ENCODE measurements around the gene TEC.

The TEC gene

GRCh38 chr4:48122756-48123155 is 146.9 kb downstream of the TEC start:
- no peak overlapping the region for H3K23ac ChIP-seq (ENCODE audit: low read depth, low read length, poor library complexity)
- no peaks in the 10 kb centered on the region for H3K36me3 ChIP-seq (replicated peaks in 1 of 2; ENCODE audit: control insufficient read depth in 2 of 2, insufficient read depth in 2 of 2, low read length in 2 of 2)
- H3K18ac ChIP-seq (ENCODE audit: low read length), result no peak overlapping the region
- no peak overlapping the region for H3K4me2 ChIP-seq (ENCODE audit: insufficient read depth, low read length, poor library complexity, severe bottlenecking)
- no peak overlapping the region for H3K9ac ChIP-seq (ENCODE audit: low read depth, low read length, poor library complexity)
- H3K4me3 ChIP-seq (ENCODE audit: low read length in 2 of 2), result no peak overlapping the region
- H2AK5ac ChIP-seq (ENCODE audit: low read depth, low read length), result no peak overlapping the region
- WGBS, 2 donors (ENCODE audit: extremely low coverage in 2 of 2, insufficient read length in 2 of 2, insufficient replicate concordance in 1 of 2), result no CpG with 5 or more reads among the region's 1 CpG
- H2BK15ac ChIP-seq (ENCODE audit: low read length), result no peak overlapping the region
- no peak overlapping the region for H4K91ac ChIP-seq (ENCODE audit: low read depth, low read length, poor library complexity)
- no peak overlapping the region for H3K27ac ChIP-seq (replicated peaks; ENCODE audit: low read length)
- no peak overlapping the region for H4K8ac ChIP-seq (ENCODE audit: low read depth, low read length)
- H3K4me1 ChIP-seq (ENCODE audit: control insufficient read depth in 2 of 2, insufficient read depth in 1 of 2, low read depth in 1 of 2, low read length in 2 of 2), result peaks cover 0 to 5% of the 10 kb centered on the region in 2 donors
- H3K14ac ChIP-seq (ENCODE audit: low read length), result no peak overlapping the region
- no peak overlapping the region for H2BK5ac ChIP-seq (ENCODE audit: low read length)
- no peak overlapping the region for H2BK120ac ChIP-seq (ENCODE audit: low read depth, low read length)
- no peaks in the 10 kb centered on the region for H3K27me3 ChIP-seq (ENCODE audit: control insufficient read depth in 3 of 3, insufficient read depth in 3 of 3, low read depth in 1 of 3, low read length in 3 of 3)
- H2BK12ac ChIP-seq (ENCODE audit: low read length), result no peak overlapping the region
- no peak overlapping the region for H2AFZ ChIP-seq (ENCODE audit: low read length)
- no peaks in the 10 kb centered on the region for H3K9me3 ChIP-seq (replicated peaks in 1 of 2; ENCODE audit: control insufficient read depth in 2 of 2, insufficient read depth in 1 of 2, low read depth in 1 of 2, low read length in 2 of 2)
- H3K4ac ChIP-seq (ENCODE audit: low read length), result no peak overlapping the region
- DNase-seq (ENCODE audit: low spot score), result no peak
- H3K79me1 ChIP-seq (ENCODE audit: low read depth, low read length), result no peaks in the 10 kb centered on the region

- WGBS, 2 donors (ENCODE audit: extremely low coverage in 2 of 2, insufficient read length in 2 of 2, insufficient replicate concordance in 1 of 2), result no CpG with 5 or more reads among the region's 2 CpGs
- no peak overlapping the region for H3K23ac ChIP-seq (ENCODE audit: low read depth, low read length, poor library complexity)
- no peaks in the 10 kb centered on the region for H3K79me1 ChIP-seq (ENCODE audit: low read depth, low read length)
These were observed 148.5 kb downstream of the TEC start for GRCh38 chr4:48121180-48121579.

DNA sequence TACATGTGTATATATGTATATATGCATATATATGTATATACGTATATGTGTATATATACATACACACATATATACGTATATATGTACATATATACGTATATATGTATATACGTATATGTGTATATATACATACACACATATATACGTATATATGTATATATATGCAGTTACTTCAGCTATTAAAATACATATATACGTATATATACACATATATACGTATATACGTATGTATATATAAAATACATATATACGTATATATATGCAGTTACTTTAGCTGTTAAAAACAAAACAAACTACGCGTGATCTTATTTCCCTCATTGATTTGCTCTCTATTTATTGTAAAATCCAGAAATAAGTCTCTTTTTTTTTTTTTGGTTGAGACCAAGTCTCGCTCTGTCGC is 149.5 kb downstream of the TEC start:
- no peak overlapping the region for H3K27ac ChIP-seq (replicated peaks; ENCODE audit: low read length)
- H4K8ac ChIP-seq (ENCODE audit: low read depth, low read length), result no peak overlapping the region
- H2BK120ac ChIP-seq (ENCODE audit: low read depth, low read length), result no peak overlapping the region
- DNase-seq (ENCODE audit: low spot score), result no peak
- no peaks in the 10 kb centered on the region for H3K36me3 ChIP-seq (replicated peaks in 1 of 2; ENCODE audit: control insufficient read depth in 2 of 2, insufficient read depth in 2 of 2, low read length in 2 of 2)
- no peak overlapping the region for H3K18ac ChIP-seq (ENCODE audit: low read length)
- H3K23ac ChIP-seq (ENCODE audit: low read depth, low read length, poor library complexity), result no peak overlapping the region
- H3K9me3 ChIP-seq (replicated peaks in 1 of 2; ENCODE audit: control insufficient read depth in 2 of 2, insufficient read depth in 1 of 2, low read depth in 1 of 2, low read length in 2 of 2), result no peaks in the 10 kb centered on the region
- H3K79me1 ChIP-seq (ENCODE audit: low read depth, low read length), result no peaks in the 10 kb centered on the region
- H4K91ac ChIP-seq (ENCODE audit: low read depth, low read length, poor library complexity), result no peak overlapping the region
- H3K4ac ChIP-seq (ENCODE audit: low read length), result no peak overlapping the region
- peaks cover 0 to 3% of the 10 kb centered on the region in 2 donors for H3K4me1 ChIP-seq (ENCODE audit: control insufficient read depth in 2 of 2, insufficient read depth in 1 of 2, low read depth in 1 of 2, low read length in 2 of 2)
- H3K4me3 ChIP-seq (ENCODE audit: low read length in 2 of 2), result no peak overlapping the region
- no CpG with 5 or more reads among the region's 13 CpGs for WGBS, 2 donors (ENCODE audit: extremely low coverage in 2 of 2, insufficient read length in 2 of 2, insufficient replicate concordance in 1 of 2)
- no peak overlapping the region for H3K14ac ChIP-seq (ENCODE audit: low read length)
- H2BK15ac ChIP-seq (ENCODE audit: low read length), result no peak overlapping the region
- no peak overlapping the region for H3K4me2 ChIP-seq (ENCODE audit: insufficient read depth, low read length, poor library complexity, severe bottlenecking)
- H2BK5ac ChIP-seq (ENCODE audit: low read length), result no peak overlapping the region
- H2AK5ac ChIP-seq (ENCODE audit: low read depth, low read length), result no peak overlapping the region
- no peak overlapping the region for H2AFZ ChIP-seq (ENCODE audit: low read length)
- no peak overlapping the region for H3K9ac ChIP-seq (ENCODE audit: low read depth, low read length, poor library complexity)
- H2BK12ac ChIP-seq (ENCODE audit: low read length), result no peak overlapping the region
- H3K27me3 ChIP-seq (ENCODE audit: control insufficient read depth in 3 of 3, insufficient read depth in 3 of 3, low read depth in 1 of 3, low read length in 3 of 3), result no peaks in the 10 kb centered on the region

More at GRCh38 chr4:48121180-48121579, 148.5 kb downstream of the TEC start:
- H3K27ac ChIP-seq (replicated peaks; ENCODE audit: low read length), result no peak overlapping the region
- no peak overlapping the region for H2BK12ac ChIP-seq (ENCODE audit: low read length)
- no peaks in the 10 kb centered on the region for H3K9me3 ChIP-seq (replicated peaks in 1 of 2; ENCODE audit: control insufficient read depth in 2 of 2, insufficient read depth in 1 of 2, low read depth in 1 of 2, low read length in 2 of 2)
- no peak overlapping the region for H3K4ac ChIP-seq (ENCODE audit: low read length)
- H4K8ac ChIP-seq (ENCODE audit: low read depth, low read length), result no peak overlapping the region
- H3K4me2 ChIP-seq (ENCODE audit: insufficient read depth, low read length, poor library complexity, severe bottlenecking), result no peak overlapping the region
- H3K9ac ChIP-seq (ENCODE audit: low read depth, low read length, poor library complexity), result no peak overlapping the region
- DNase-seq (ENCODE audit: low spot score), result no peak
- no peak overlapping the region for H2BK15ac ChIP-seq (ENCODE audit: low read length)
- H3K18ac ChIP-seq (ENCODE audit: low read length), result no peak overlapping the region
- no peak overlapping the region for H2BK5ac ChIP-seq (ENCODE audit: low read length)
- H4K91ac ChIP-seq (ENCODE audit: low read depth, low read length, poor library complexity), result no peak overlapping the region
- H3K27me3 ChIP-seq (ENCODE audit: control insufficient read depth in 3 of 3, insufficient read depth in 3 of 3, low read depth in 1 of 3, low read length in 3 of 3), result no peaks in the 10 kb centered on the region
- H3K4me1 ChIP-seq (ENCODE audit: control insufficient read depth in 2 of 2, insufficient read depth in 1 of 2, low read depth in 1 of 2, low read length in 2 of 2), result peaks cover 0 to 3% of the 10 kb centered on the region in 2 donors
- no peak overlapping the region for H2AFZ ChIP-seq (ENCODE audit: low read length)
- no peak overlapping the region for H3K4me3 ChIP-seq (ENCODE audit: low read length in 2 of 2)
- no peak overlapping the region for H2AK5ac ChIP-seq (ENCODE audit: low read depth, low read length)
- no peaks in the 10 kb centered on the region for H3K36me3 ChIP-seq (replicated peaks in 1 of 2; ENCODE audit: control insufficient read depth in 2 of 2, insufficient read depth in 2 of 2, low read length in 2 of 2)
- H2BK120ac ChIP-seq (ENCODE audit: low read depth, low read length), result no peak overlapping the region
- no peak overlapping the region for H3K14ac ChIP-seq (ENCODE audit: low read length)

- Histone ChIP-seq H3K23ac (ENCODE audit: low read depth, low read length, poor library complexity) (no peak overlapping the region), H3K9me3 (replicated peaks in 1 of 2; ENCODE audit: control insufficient read depth in 2 of 2, insufficient read depth in 1 of 2, low read depth in 1 of 2, low read length in 2 of 2) (no peaks in the 10 kb centered on the region), H2AK5ac (ENCODE audit: low read depth, low read length) (no peak overlapping the region), H2BK15ac (ENCODE audit: low read length) (no peak overlapping the region), H3K4me3 (ENCODE audit: low read length in 2 of 2) (no peak overlapping the region), H3K27ac (replicated peaks; ENCODE audit: low read length) (no peak overlapping the region), H3K18ac (ENCODE audit: low read length) (no peak overlapping the region), H2BK12ac (ENCODE audit: low read length) (no peak overlapping the region), H2BK120ac (ENCODE audit: low read depth, low read length) (no peak overlapping the region), H3K79me1 (ENCODE audit: low read depth, low read length) (no peaks in the 10 kb centered on the region), H3K27me3 (ENCODE audit: control insufficient read depth in 3 of 3, insufficient read depth in 3 of 3, low read depth in 1 of 3, low read length in 3 of 3) (no peaks in the 10 kb centered on the region), H3K36me3 (replicated peaks in 1 of 2; ENCODE audit: control insufficient read depth in 2 of 2, insufficient read depth in 2 of 2, low read length in 2 of 2) (no peaks in the 10 kb centered on the region), H4K8ac (ENCODE audit: low read depth, low read length) (no peak overlapping the region), H4K91ac (ENCODE audit: low read depth, low read length, poor library complexity) (no peak overlapping the region), H2BK5ac (ENCODE audit: low read length) (no peak overlapping the region), H3K4me1 (ENCODE audit: control insufficient read depth in 2 of 2, insufficient read depth in 1 of 2, low read depth in 1 of 2, low read length in 2 of 2) (peaks cover 0 to 3% of the 10 kb centered on the region in 2 donors), H3K9ac (ENCODE audit: low read depth, low read length, poor library complexity) (no peak overlapping the region), H3K4me2 (ENCODE audit: insufficient read depth, low read length, poor library complexity, severe bottlenecking) (no peak overlapping the region), H3K14ac (ENCODE audit: low read length) (no peak overlapping the region), H3K4ac (ENCODE audit: low read length) (no peak overlapping the region), H2AFZ (ENCODE audit: low read length) (no peak overlapping the region)
- no peak for DNase-seq (ENCODE audit: low spot score)
These were observed 150.0 kb downstream of the TEC start for GRCh38 chr4:48119646-48120045.

Data from neuronal stem cell (in vitro differentiated cells).